CD14-positive monocyte (primary cell): Measurements from ENCODE around the gene PCOLCE2. TPM values are rescaled to one million over a fixed set of nuclear protein-coding genes. Genes with fewer than 3 reads are reported as not detected.

Experiments
- DNase-seq, 3 donors: peaks; one replicate each; pipeline ENCODE4 v3.0.0-alpha.2; 2011 to 2022
- H2AFZ ChIP-seq: 2 replicates; pipeline ENCODE4 v1.6.0; 2012; ENCODE audit warnings: mild to moderate bottlenecking, low read depth, low read length, inconsistent platforms; ENCODE audit not compliant: insufficient read depth, poor library complexity, severe bottlenecking
- H3K27ac ChIP-seq, 2 donors: 1 replicate in 1 of 2; 2 replicates in 1 of 2; pipeline ENCODE4 v1.5.1; 2012 to 2013; ENCODE audit warnings: low read length in 2 of 2, control low read depth in 1 of 2, inconsistent platforms in 1 of 2, low read depth in 1 of 2, mild to moderate bottlenecking in 1 of 2
- H3K27me3 ChIP-seq, 2 donors: one replicate each; pipeline versions ENCODE4 v1.6.0 to v1.6.1; 2011 to 2013; ENCODE audit warnings: low read length in 2 of 2; ENCODE audit not compliant: control insufficient read depth in 2 of 2, insufficient read depth in 2 of 2
- H3K36me3 ChIP-seq, 2 donors: replicated peaks in 1 of 2; 1 replicate in 1 of 2; 2 replicates in 1 of 2; pipeline versions ENCODE4 v1.5.1 to v1.6.1; 2012 to 2013; ENCODE audit warnings: low read length in 2 of 2, control low read depth in 1 of 2, inconsistent platforms in 1 of 2, mild to moderate bottlenecking in 1 of 2; ENCODE audit not compliant: insufficient read depth in 2 of 2, control insufficient read depth in 1 of 2
- H3K4me1 ChIP-seq, 2 donors: 1 replicate in 1 of 2; 2 replicates in 1 of 2; pipeline versions ENCODE4 v1.5.1 to v1.6.1; 2012 to 2013; ENCODE audit warnings: low read length in 2 of 2, control low read depth in 1 of 2, inconsistent platforms in 1 of 2, mild to moderate bottlenecking in 1 of 2, moderate library complexity in 1 of 2; ENCODE audit not compliant: insufficient read depth in 2 of 2, control insufficient read depth in 1 of 2
- H3K4me2 ChIP-seq: replicated peaks from 2 replicates; pipeline ENCODE3; 2012; ENCODE audit warnings: low read length, moderate library complexity, mild to moderate bottlenecking; ENCODE audit not compliant: poor library complexity, severe bottlenecking; ENCODE audit errors: extremely low read depth
- H3K4me3 ChIP-seq, 3 experiments: fragments of 200-600 bp in 1 of 3; sonication (generic) in 1 of 3; replicated peaks in 1 of 3; 1 replicate in 2 of 3; 2 replicates in 1 of 3; pipeline ENCODE4 v1.5.1; 2011 to 2013; ENCODE audit warnings: low read length in 3 of 3, mild to moderate bottlenecking in 3 of 3, control low read depth in 2 of 3, low read depth in 2 of 3, inconsistent platforms in 1 of 3, moderate library complexity in 1 of 3
- H3K79me2 ChIP-seq: 2 replicates; pipeline ENCODE4 v1.6.0; 2012; ENCODE audit warnings: mild to moderate bottlenecking, control low read depth, inconsistent platforms, low read length, moderate library complexity; ENCODE audit not compliant: insufficient read depth
- H3K9ac ChIP-seq: 2 replicates; pipeline ENCODE4 v1.6.0; 2017; ENCODE audit warnings: low read length, mild to moderate bottlenecking; ENCODE audit not compliant: insufficient read depth, poor library complexity, severe bottlenecking
- H3K9me3 ChIP-seq, 2 donors: replicated peaks in 1 of 2; 1 replicate in 1 of 2; 2 replicates in 1 of 2; pipeline versions ENCODE4 v1.5.1 to v1.6.1; 2012 to 2013; ENCODE audit warnings: low read length in 2 of 2, control low read depth in 1 of 2; ENCODE audit not compliant: control insufficient read depth in 1 of 2, insufficient read depth in 1 of 2
- H4K20me1 ChIP-seq: 2 replicates; pipeline ENCODE4 v1.6.0; 2012; ENCODE audit warnings: mild to moderate bottlenecking, low read length, control low read depth, moderate library complexity; ENCODE audit not compliant: insufficient read depth
- H3K27ac Mint-ChIP-seq, 7 donors: one replicate each; pipeline ENCODE4 v1.8.0; 2020; ENCODE audit warnings: mild to moderate bottlenecking in 7 of 7, mixed read lengths in 7 of 7, moderate library complexity in 6 of 7, inconsistent platforms in 2 of 7
- H3K27me3 Mint-ChIP-seq, 3 donors: one replicate each; pipeline ENCODE4 v1.8.0; 2021 to 2022; ENCODE audit warnings: low read depth in 3 of 3, mild to moderate bottlenecking in 3 of 3, mixed read lengths in 3 of 3, moderate library complexity in 3 of 3, inconsistent platforms in 1 of 3
- H3K36me3 Mint-ChIP-seq, 2 donors: one replicate each; pipeline ENCODE4 v1.8.0; 2020; ENCODE audit warnings: mixed read lengths in 2 of 2, inconsistent platforms in 1 of 2, mild to moderate bottlenecking in 1 of 2
- H3K4me1 Mint-ChIP-seq: one replicate; pipeline ENCODE4 v1.8.0; 2020; ENCODE audit warnings: mild to moderate bottlenecking, mixed read lengths
- H3K4me3 Mint-ChIP-seq, 2 donors: one replicate each; pipeline ENCODE4 v1.8.0; 2020; ENCODE audit warnings: mild to moderate bottlenecking in 2 of 2, mixed read lengths in 2 of 2, moderate library complexity in 1 of 2
- H3K9me3 Mint-ChIP-seq, 7 donors: one replicate each; pipeline ENCODE4 v1.8.0; 2020 to 2022; ENCODE audit warnings: mixed read lengths in 7 of 7, mild to moderate bottlenecking in 6 of 7, moderate library complexity in 6 of 7, inconsistent platforms in 2 of 7
- WGBS: methylation state at CpG from one replicate; pipeline ENCODE4 v1.1.5; 2013; ENCODE audit warnings: missing lambda C conversion rate; ENCODE audit not compliant: insufficient coverage; 5-methylcytosine and 5-hydroxymethylcytosine counted together
- intact Hi-C, 2 donors: fragments of 100-400 bp; cut with micrococcal nuclease; formaldehyde crosslinking; loops; one replicate each; pipeline versions ENCODE4 v1.15.0 to v1.15.1; 2023
- polyA plus RNA-seq, 3 donors: library from polyadenylated mRNA; depleted of rRNA in 1 of 3; unstranded in 2 of 3; stranded (reverse) in 1 of 3; fragments of 300-500 nt in 2 of 3; fragments of >200 nt in 1 of 3; fragmentation: Illumina TruSeq in 2 of 3; gene quantifications; 1 replicate in 2 of 3; 2 replicates in 1 of 3; pipeline ENCODE4 v1.2.3, GENCODE V29; 2012 to 2021
- TF ChIP-seq, protein P1 (sequence below): fragments of 200-600 bp; IDR thresholded peaks from one replicate; pipeline ENCODE4 v1.8.0; 2022; ENCODE audit warnings: antibody characterized with exemption, mild to moderate bottlenecking

Gene PCOLCE2
- polyA plus RNA-seq, 3 donors, result not detected

DNA sequence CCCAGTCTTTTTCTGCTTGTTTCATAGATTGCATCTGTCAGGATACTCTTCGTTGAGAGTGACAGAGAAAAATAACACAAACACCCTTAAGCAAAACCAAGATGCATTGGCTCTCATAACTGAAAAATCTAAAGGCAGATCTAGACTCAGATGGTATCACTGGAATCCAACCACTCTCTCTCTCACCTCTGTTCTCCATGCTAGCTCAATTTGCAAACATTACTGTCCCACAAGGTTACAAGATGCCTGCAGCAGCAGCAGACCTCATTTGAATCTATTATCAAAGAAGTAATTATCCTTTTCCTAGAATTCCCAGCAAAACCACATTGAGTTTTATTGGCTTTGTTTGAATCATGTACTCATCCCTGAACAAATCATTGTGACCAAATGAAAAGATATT lies 19.1 kb upstream of the PCOLCE2 start:
- Mint-ChIP-seq H3K36me3 (no peaks in the 10 kb centered on the region), H3K4me3 (no peak overlapping the region), H3K9me3 (peaks cover 0 to 5% (median 0%) of the 10 kb centered on the region in 7 donors), H3K27ac (no peak overlapping the region), H3K27me3 (no peaks in the 10 kb centered on the region), H3K4me1 (peaks cover 11% of the 10 kb centered on the region)
- H3K27me3 ChIP-seq, result no peaks in the 10 kb centered on the region
- TF ChIP-seq, protein P1, sequence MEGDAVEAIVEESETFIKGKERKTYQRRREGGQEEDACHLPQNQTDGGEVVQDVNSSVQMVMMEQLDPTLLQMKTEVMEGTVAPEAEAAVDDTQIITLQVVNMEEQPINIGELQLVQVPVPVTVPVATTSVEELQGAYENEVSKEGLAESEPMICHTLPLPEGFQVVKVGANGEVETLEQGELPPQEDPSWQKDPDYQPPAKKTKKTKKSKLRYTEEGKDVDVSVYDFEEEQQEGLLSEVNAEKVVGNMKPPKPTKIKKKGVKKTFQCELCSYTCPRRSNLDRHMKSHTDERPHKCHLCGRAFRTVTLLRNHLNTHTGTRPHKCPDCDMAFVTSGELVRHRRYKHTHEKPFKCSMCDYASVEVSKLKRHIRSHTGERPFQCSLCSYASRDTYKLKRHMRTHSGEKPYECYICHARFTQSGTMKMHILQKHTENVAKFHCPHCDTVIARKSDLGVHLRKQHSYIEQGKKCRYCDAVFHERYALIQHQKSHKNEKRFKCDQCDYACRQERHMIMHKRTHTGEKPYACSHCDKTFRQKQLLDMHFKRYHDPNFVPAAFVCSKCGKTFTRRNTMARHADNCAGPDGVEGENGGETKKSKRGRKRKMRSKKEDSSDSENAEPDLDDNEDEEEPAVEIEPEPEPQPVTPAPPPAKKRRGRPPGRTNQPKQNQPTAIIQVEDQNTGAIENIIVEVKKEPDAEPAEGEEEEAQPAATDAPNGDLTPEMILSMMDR, result no peak
- H2AFZ ChIP-seq, result no peak overlapping the region
- H3K4me1 ChIP-seq, result peaks cover 0 to 4% of the 10 kb centered on the region in 2 donors
- no peaks in the 10 kb centered on the region for H3K9me3 ChIP-seq
- DNase-seq, result no peak
- no peak overlapping the region for H3K4me2 ChIP-seq
- intact Hi-C loops, result no loop called here
- no peak overlapping the region for H3K4me3 ChIP-seq
- 55% methylated on average over 1 of the region's 1 CpG for WGBS
- no peak overlapping the region for H3K27ac ChIP-seq
- no peaks in the 10 kb centered on the region for H4K20me1 ChIP-seq
- H3K9ac ChIP-seq, result no peak overlapping the region
- no peaks in the 10 kb centered on the region for H3K36me3 ChIP-seq
- no peaks in the 10 kb centered on the region for H3K79me2 ChIP-seq

DNA sequence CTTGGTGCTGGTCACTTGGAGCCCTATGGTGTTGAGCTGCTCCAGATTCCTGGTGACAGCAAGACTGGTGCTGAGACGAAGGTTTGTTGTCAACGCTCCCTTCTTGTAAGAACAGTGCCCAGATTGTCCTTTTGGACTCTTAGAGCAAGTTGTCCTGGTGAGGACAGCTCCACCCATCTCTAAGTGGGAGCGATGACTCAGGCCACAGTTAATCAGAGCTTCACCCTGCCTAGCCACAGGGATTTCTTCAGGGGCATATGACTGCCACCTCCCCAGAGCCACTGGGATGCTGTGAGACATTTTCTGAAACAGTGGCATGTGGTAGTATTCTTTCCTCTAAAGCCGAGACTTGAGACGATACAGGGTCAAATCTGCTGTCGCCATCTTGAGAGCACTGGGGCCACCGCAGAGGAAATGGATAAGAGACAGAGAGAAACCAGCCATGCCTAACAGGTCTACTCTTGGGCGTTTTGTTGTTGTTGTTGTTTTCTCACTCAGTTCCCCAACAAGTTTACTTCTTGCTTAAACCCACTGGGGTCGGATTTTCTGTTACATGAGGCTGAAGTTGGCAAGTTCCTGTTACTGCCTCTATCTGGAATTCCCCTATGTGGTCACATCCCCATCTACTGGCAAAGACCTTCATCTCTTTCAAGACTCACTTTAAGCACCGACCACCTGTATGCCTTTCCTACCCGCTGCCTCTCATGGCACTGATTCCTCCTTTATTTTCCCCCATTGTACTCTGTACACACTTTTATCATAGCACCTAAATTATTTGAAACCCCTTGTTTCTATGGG lies 16.0 kb upstream of the PCOLCE2 start:
- Histone ChIP-seq H3K27me3 (no peaks in the 10 kb centered on the region), H3K4me1 (peaks cover 0 to 4% of the 10 kb centered on the region in 2 donors), H3K27ac (no peak overlapping the region), H3K4me3 (no peak overlapping the region), H3K9me3 (no peaks in the 10 kb centered on the region), H3K4me2 (no peak overlapping the region), H3K9ac (no peak overlapping the region), H4K20me1 (no peaks in the 10 kb centered on the region), H3K79me2 (no peaks in the 10 kb centered on the region), H2AFZ (no peak overlapping the region), H3K36me3 (no peaks in the 10 kb centered on the region)
- peak; percentile 28 to 72 (median 30) for DNase-seq
- intact Hi-C loops, result no loop called here
- 90% methylated on average over 6 of the region's 11 CpGs for WGBS
- no peaks in the 10 kb centered on the region for H3K36me3 Mint-ChIP-seq
- TF ChIP-seq, protein P1, result no peak
- peak overlapping the region in 3 of 7 donors; percentile 7 to 23 (median 13) for H3K27ac Mint-ChIP-seq
- peaks cover 0 to 5% (median 0%) of the 10 kb centered on the region in 7 donors for H3K9me3 Mint-ChIP-seq
- no peaks in the 10 kb centered on the region for H3K27me3 Mint-ChIP-seq
- H3K4me1 Mint-ChIP-seq, result peaks cover 18% of the 10 kb centered on the region
- no peak overlapping the region for H3K4me3 Mint-ChIP-seq
